ENCODE results near the gene GCC2. TPM values are rescaled to one million over a fixed set of nuclear protein-coding genes. Genes with fewer than 3 reads are reported as not detected.
A peak's percentile ranks its signal among the peaks of the same experiment; 100 is the strongest.

Gene GCC2
- total and polyA plus RNA-seq, 7 experiments from 2014 or later: 45.3 to 229 (median 111) TPM

DNA sequence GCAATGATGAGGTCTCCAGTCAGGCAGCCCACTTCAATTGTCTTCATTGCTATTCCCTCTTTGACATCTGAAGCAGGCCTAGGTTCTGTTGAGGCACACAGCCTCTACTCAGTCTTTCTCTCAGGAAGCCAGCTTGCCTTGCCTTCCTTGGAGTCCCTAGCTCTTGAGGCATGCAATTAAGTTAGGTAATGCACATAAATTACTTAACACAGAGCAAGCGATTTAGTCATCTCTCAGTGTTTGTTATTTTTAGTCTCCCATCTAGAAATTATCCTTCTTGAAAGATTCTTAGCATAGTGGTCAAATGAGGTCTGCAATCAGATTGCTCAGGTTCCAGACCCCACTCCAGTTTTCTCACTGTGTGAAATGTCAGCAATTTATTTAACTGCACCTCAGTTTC lies 39.2 kb upstream of the GCC2 start:
- Mint-ChIP-seq H3K27ac (no peak overlapping the region), H3K36me3 (peaks cover 0 to 2% (median 0%) of the 10 kb centered on the region in 5 donors), H3K4me1 (peaks cover 0 to 1% (median 0%) of the 10 kb centered on the region in 7 donors), H3K9me3 (peaks cover 2 to 14% (median 11%) of the 10 kb centered on the region in 11 donors), H3K4me3 (no peak overlapping the region), H3K27me3 (peaks cover 0 to 19% (median 9%) of the 10 kb centered on the region in 5 donors)
- ATAC-seq (no peak), DNase-seq (no peak)
- H3K27ac ChIP-seq (ENCODE audit: low read depth, low read length): no peak overlapping the region
- no peaks in the 10 kb centered on the region for H3K27me3 ChIP-seq (ENCODE audit: control insufficient read depth in 2 of 2, insufficient read depth in 2 of 2, low read length in 2 of 2)
- POLR2A ChIA-PET: no interaction called here
- peaks cover 0 to 6% (median 4%) of the 10 kb centered on the region in 3 experiments for H3K9me3 ChIP-seq (ENCODE audit: control insufficient read depth in 2 of 3, low read length in 3 of 3)
- no peak overlapping the region for H3K4me3 ChIP-seq (ENCODE audit: low read length)
- H3K36me3 ChIP-seq (ENCODE audit: control insufficient read depth in 2 of 3, insufficient read depth in 3 of 3, low read length in 3 of 3): no peaks in the 10 kb centered on the region
- H3K4me1 ChIP-seq (ENCODE audit: control insufficient read depth in 2 of 2, insufficient read depth in 2 of 2, low read length in 2 of 2): no peaks in the 10 kb centered on the region
- intact Hi-C loops (cut with micrococcal nuclease): no loop called here
- CTCF ChIA-PET: no interaction called here

GRCh38 chr2:108412995-108413710 lies 35.9 kb upstream of the GCC2 start:
- H3K27me3 Mint-ChIP-seq: peaks cover 0 to 15% (median 9%) of the 10 kb centered on the region in 5 donors
- H3K27ac ChIP-seq (ENCODE audit: low read depth, low read length): no peak overlapping the region
- no peak for ATAC-seq

DNA sequence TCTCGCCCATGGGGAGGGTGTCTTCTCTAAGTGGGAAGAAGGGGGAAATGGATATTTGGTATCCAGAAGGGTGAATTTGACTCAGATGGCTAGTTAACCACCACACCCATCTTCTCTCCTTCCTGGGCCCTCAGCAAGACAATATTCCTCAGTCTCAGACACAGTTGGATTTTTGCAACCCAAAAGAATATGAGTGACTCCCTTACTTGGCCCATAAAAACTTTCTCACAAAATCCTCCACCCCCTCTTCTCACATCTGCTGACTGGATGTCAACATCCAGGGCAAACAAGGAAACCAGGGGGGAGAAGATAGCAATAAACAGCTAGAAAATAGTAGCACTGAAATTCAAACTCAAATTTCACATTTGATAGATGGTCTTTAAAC lies 35.3 kb upstream of the GCC2 start:
- H3K36me3 Mint-ChIP-seq: no peaks in the 10 kb centered on the region
- Histone ChIP-seq H3K4me3 (ENCODE audit: low read length) (no peak overlapping the region), H3K4me1 (ENCODE audit: control insufficient read depth in 2 of 2, insufficient read depth in 2 of 2, low read length in 2 of 2) (no peaks in the 10 kb centered on the region), H3K27me3 (ENCODE audit: control insufficient read depth in 2 of 2, insufficient read depth in 2 of 2, low read length in 2 of 2) (no peaks in the 10 kb centered on the region), H3K9me3 (ENCODE audit: control insufficient read depth in 2 of 3, low read length in 3 of 3) (no peaks in the 10 kb centered on the region), H3K36me3 (ENCODE audit: control insufficient read depth in 2 of 3, insufficient read depth in 3 of 3, low read length in 3 of 3) (no peaks in the 10 kb centered on the region), H3K27ac (ENCODE audit: low read depth, low read length) (no peak overlapping the region)
- no peak overlapping the region for H3K27ac Mint-ChIP-seq
- H3K27me3 Mint-ChIP-seq: peaks cover 0 to 10% (median 6%) of the 10 kb centered on the region in 5 donors
- H3K9me3 Mint-ChIP-seq: no peaks in the 10 kb centered on the region
- DNase-seq (no peak), ATAC-seq (no peak)
- peaks cover 0 to 1% (median 0%) of the 10 kb centered on the region in 7 donors for H3K4me1 Mint-ChIP-seq
- POLR2A ChIA-PET: no interaction called here
- intact Hi-C loops (cut with micrococcal nuclease): no loop called here
- H3K4me3 Mint-ChIP-seq: no peak overlapping the region
- CTCF ChIA-PET: no interaction called here

More at GRCh38 chr2:108412995-108413710, 35.9 kb upstream of the GCC2 start:
- DNase-seq: no peak
- H3K36me3 ChIP-seq (ENCODE audit: control insufficient read depth in 2 of 3, insufficient read depth in 3 of 3, low read length in 3 of 3): no peaks in the 10 kb centered on the region
- H3K9me3 ChIP-seq (ENCODE audit: control insufficient read depth in 2 of 3, low read length in 3 of 3): no peaks in the 10 kb centered on the region
- intact Hi-C loops (cut with micrococcal nuclease): no loop called here
- ChIA-PET CTCF (no interaction called here), POLR2A (no interaction called here)
- Mint-ChIP-seq H3K9me3 (no peaks in the 10 kb centered on the region), H3K36me3 (no peaks in the 10 kb centered on the region), H3K4me1 (peaks cover 0 to 1% (median 0%) of the 10 kb centered on the region in 7 donors), H3K4me3 (no peak overlapping the region), H3K27ac (no peak overlapping the region)
- H3K4me1 ChIP-seq (ENCODE audit: control insufficient read depth in 2 of 2, insufficient read depth in 2 of 2, low read length in 2 of 2): no peaks in the 10 kb centered on the region
- H3K4me3 ChIP-seq (ENCODE audit: low read length): no peak overlapping the region
- no peaks in the 10 kb centered on the region for H3K27me3 ChIP-seq (ENCODE audit: control insufficient read depth in 2 of 2, insufficient read depth in 2 of 2, low read length in 2 of 2)

DNA sequence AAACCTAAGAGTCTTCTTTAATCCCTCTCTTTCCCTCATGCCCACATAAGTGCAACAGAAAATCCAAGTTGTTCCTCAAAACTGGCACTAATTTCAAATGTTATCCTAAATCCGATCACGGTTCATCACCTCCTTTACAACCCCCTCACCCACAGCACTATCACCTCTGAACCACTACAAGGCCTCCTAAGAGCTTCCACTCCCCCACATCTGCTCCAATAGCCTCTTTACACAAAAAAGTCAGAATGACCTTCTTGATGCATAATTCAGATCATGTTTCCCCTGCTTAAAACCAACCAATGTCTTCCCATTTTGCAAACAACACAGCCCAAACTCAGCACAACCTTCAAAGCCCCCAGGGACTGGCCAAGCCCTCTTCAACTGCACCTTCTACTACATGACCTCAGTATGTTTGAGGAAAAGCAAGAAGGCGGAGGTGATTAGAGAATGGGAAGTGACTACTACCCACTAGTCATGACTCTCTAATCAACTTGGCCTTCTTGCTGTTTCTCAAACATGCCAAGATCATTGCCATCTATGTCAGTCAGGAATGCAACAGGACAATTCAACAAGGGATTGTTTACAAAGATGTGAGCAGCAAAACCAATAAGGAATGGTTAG lies 34.6 kb upstream of the GCC2 start:
- Histone ChIP-seq H3K4me1 (ENCODE audit: control insufficient read depth in 2 of 2, insufficient read depth in 2 of 2, low read length in 2 of 2) (no peaks in the 10 kb centered on the region), H3K27ac (ENCODE audit: low read depth, low read length) (no peak overlapping the region), H3K27me3 (ENCODE audit: control insufficient read depth in 2 of 2, insufficient read depth in 2 of 2, low read length in 2 of 2) (no peaks in the 10 kb centered on the region), H3K36me3 (ENCODE audit: control insufficient read depth in 2 of 3, insufficient read depth in 3 of 3, low read length in 3 of 3) (no peaks in the 10 kb centered on the region), H3K4me3 (ENCODE audit: low read length) (no peak overlapping the region), H3K9me3 (ENCODE audit: control insufficient read depth in 2 of 3, low read length in 3 of 3) (no peaks in the 10 kb centered on the region)
- intact Hi-C loops (cut with micrococcal nuclease): no loop called here
- DNase-seq (no peak), ATAC-seq (no peak)
- CTCF ChIA-PET: interaction anchor here (1.5 kb wide), 1 partner anchor 12 kb away, joined by 3 read pairs; no protein-coding TSS in a partner anchor
- no peaks in the 10 kb centered on the region for H3K36me3 Mint-ChIP-seq
- H3K27ac Mint-ChIP-seq: no peak overlapping the region
- peaks cover 0 to 5% (median 0%) of the 10 kb centered on the region in 5 donors for H3K27me3 Mint-ChIP-seq
- H3K4me3 Mint-ChIP-seq: no peak overlapping the region
- POLR2A ChIA-PET: no interaction called here
- no peaks in the 10 kb centered on the region for H3K9me3 Mint-ChIP-seq
- no peaks in the 10 kb centered on the region for H3K4me1 Mint-ChIP-seq

DNA sequence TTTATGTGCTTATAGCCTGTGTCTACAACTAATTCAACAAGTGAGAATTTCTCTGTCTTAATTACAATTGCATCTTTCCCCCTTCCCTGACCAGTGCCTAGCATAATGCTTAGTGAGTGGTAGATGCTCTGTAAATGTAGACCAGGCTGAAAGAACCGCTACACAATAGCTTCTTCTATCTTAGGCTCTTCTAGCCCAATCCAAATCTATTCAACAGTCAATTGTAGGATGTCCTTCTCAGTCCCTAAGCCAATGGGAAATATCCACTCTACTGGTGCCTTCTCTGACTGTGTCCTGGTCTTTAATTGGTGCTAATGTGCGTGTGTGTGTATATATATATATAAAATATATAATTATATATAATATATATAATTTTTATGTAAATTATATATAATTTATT lies 34.1 kb upstream of the GCC2 start:
- H3K4me3 ChIP-seq (ENCODE audit: low read length): no peak overlapping the region
- H3K36me3 ChIP-seq (ENCODE audit: control insufficient read depth in 2 of 3, insufficient read depth in 3 of 3, low read length in 3 of 3): no peaks in the 10 kb centered on the region
- H3K9me3 ChIP-seq (ENCODE audit: control insufficient read depth in 2 of 3, low read length in 3 of 3): no peaks in the 10 kb centered on the region
- peaks cover 0 to 5% (median 0%) of the 10 kb centered on the region in 5 donors for H3K27me3 Mint-ChIP-seq
- H3K4me3 Mint-ChIP-seq: no peak overlapping the region
- no peaks in the 10 kb centered on the region for H3K9me3 Mint-ChIP-seq
- H3K36me3 Mint-ChIP-seq: no peaks in the 10 kb centered on the region
- no peak overlapping the region for H3K27ac ChIP-seq (ENCODE audit: low read depth, low read length)
- no peaks in the 10 kb centered on the region for H3K4me1 ChIP-seq (ENCODE audit: control insufficient read depth in 2 of 2, insufficient read depth in 2 of 2, low read length in 2 of 2)
- H3K27me3 ChIP-seq (ENCODE audit: control insufficient read depth in 2 of 2, insufficient read depth in 2 of 2, low read length in 2 of 2): no peaks in the 10 kb centered on the region
- DNase-seq: no peak
- H3K4me1 Mint-ChIP-seq: no peaks in the 10 kb centered on the region
- CTCF ChIA-PET: interaction anchor here (1.5 kb wide), 1 partner anchor 12 kb away, joined by 3 read pairs; no protein-coding TSS in a partner anchor
- H3K27ac Mint-ChIP-seq: no peak overlapping the region
- POLR2A ChIA-PET: interaction anchor here (0.6 kb wide), 1 partner anchor 168 kb away, joined by 3 read pairs; no protein-coding TSS in a partner anchor
- intact Hi-C loops (cut with micrococcal nuclease): no loop called here
- no peak for ATAC-seq

GRCh38 chr2:108417254-108417653 lies 31.8 kb upstream of the GCC2 start:
- ChIA-PET POLR2A (interaction anchor here (0.7 kb wide), 1 partner anchor 30 kb away, joined by 3 read pairs; no protein-coding TSS in a partner anchor), CTCF (no interaction called here)
- Histone ChIP-seq H3K27ac (ENCODE audit: low read depth, low read length) (no peak overlapping the region), H3K27me3 (ENCODE audit: control insufficient read depth in 2 of 2, insufficient read depth in 2 of 2, low read length in 2 of 2) (no peaks in the 10 kb centered on the region), H3K4me1 (ENCODE audit: control insufficient read depth in 2 of 2, insufficient read depth in 2 of 2, low read length in 2 of 2) (no peaks in the 10 kb centered on the region), H3K9me3 (ENCODE audit: control insufficient read depth in 2 of 3, low read length in 3 of 3) (no peaks in the 10 kb centered on the region), H3K4me3 (ENCODE audit: low read length) (no peak overlapping the region), H3K36me3 (ENCODE audit: control insufficient read depth in 2 of 3, insufficient read depth in 3 of 3, low read length in 3 of 3) (no peaks in the 10 kb centered on the region)
- Mint-ChIP-seq H3K36me3 (no peaks in the 10 kb centered on the region), H3K27me3 (peaks cover 0 to 5% (median 2%) of the 10 kb centered on the region in 5 donors), H3K4me3 (no peak overlapping the region), H3K4me1 (no peaks in the 10 kb centered on the region), H3K27ac (no peak overlapping the region), H3K9me3 (peaks cover 0 to 2% (median 0%) of the 10 kb centered on the region in 11 donors)
- ATAC-seq (peak; percentile 32), DNase-seq (peak in 3 of 9 donors; percentile 1 to 3 (median 1))
- intact Hi-C loops (cut with micrococcal nuclease): loop anchor here in 1 of 2 donors (1.0 kb wide), 1 partner anchor 167 kb away; no protein-coding TSS in a partner anchor

All from naive thymus-derived CD4-positive, alpha-beta T cell (primary cell).